ENCODE results near the gene SH2D2A. TPM values are rescaled to one million over a fixed set of nuclear protein-coding genes. Genes with fewer than 3 reads are reported as not detected.

The SH2D2A gene
- polyA plus RNA-seq, 1 donor from 2014 or later = not detected

GRCh38 chr1:156772728-156773497 is 43.7 kb downstream of the SH2D2A start:
- Histone ChIP-seq H3K9me3 (ENCODE audit: low read length) (no peaks in the 10 kb centered on the region), H3K36me3 (ENCODE audit: insufficient read depth, low read length) (no peaks in the 10 kb centered on the region), H2AFZ (ENCODE audit: low read depth, low read length) (no peak overlapping the region), H3K27me3 (ENCODE audit: insufficient read depth, low read depth, low read length) (no peaks in the 10 kb centered on the region), H3K4me3 (ENCODE audit: low read length) (no peak overlapping the region), H3K4me2 (ENCODE audit: low read length) (no peak overlapping the region), H3K9ac (ENCODE audit: low read length) (no peak overlapping the region), H3K79me2 (replicated peaks; ENCODE audit: insufficient read depth, low read length) (peaks cover 57% of the 10 kb centered on the region), H4K20me1 (ENCODE audit: insufficient read depth) (no peaks in the 10 kb centered on the region), H3F3A (ENCODE audit: insufficient read depth, low read length, poor library complexity, severe bottlenecking) (no peaks in the 10 kb centered on the region), H3K9me2 (ENCODE audit: insufficient read depth, low read length) (no peaks in the 10 kb centered on the region), H3K27ac (ENCODE audit: low read length) (no peak overlapping the region)
- TF ChIP-seq SMC3 (conservative IDR thresholded peaks at IDR 0.05; ENCODE audit: poor library complexity) = no peak
- no peak for TF ChIP-seq TAF1 (IDR thresholded peaks at IDR 0.05; ENCODE audit: low read depth)
- no peak for TF ChIP-seq MXI1 (conservative IDR thresholded peaks at IDR 0.05; ENCODE audit: poor library complexity, severe bottlenecking)
- TF ChIP-seq POLR2AphosphoS5 (IDR thresholded peaks at IDR 0.05) = no peak
- no peak for TF ChIP-seq EP300 (conservative IDR thresholded peaks at IDR 0.05; ENCODE audit: poor library complexity, severe bottlenecking)
- no peak for TF ChIP-seq RAD21 (conservative IDR thresholded peaks at IDR 0.05)
- no peak for TF ChIP-seq REST (IDR thresholded peaks at IDR 0.05; ENCODE audit: borderline replicate concordance)
- TF ChIP-seq CTCF (IDR thresholded peaks at IDR 0.05; ENCODE audit: poor library complexity, severe bottlenecking) = no peak
- no peak for TF ChIP-seq EZH2 (IDR thresholded peaks at IDR 0.05; ENCODE audit: borderline replicate concordance, insufficient read depth, low read length, poor library complexity, severe bottlenecking)

DNA sequence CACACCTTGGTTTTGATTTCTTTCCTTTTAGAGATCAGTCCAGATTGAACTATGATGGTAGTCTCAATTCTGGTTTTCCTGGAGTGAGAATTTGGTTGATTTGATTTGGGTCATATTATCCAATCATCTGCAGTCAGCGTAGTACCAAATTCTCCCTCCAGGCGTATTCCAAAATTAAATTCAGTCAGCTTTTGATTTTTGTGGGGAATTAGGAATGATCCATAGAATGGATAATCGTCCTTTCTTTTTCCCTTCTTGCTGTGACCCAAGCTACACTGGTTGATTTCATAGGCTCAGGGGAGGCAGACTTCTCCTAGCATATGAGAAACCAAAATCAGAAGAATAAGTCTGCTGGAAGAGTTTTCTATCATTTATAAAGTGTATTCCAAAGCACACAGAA is 44.4 kb downstream of the SH2D2A start:
- Histone ChIP-seq H3K4me2 (ENCODE audit: low read length) (no peak overlapping the region), H3K9me2 (ENCODE audit: insufficient read depth, low read length) (no peaks in the 10 kb centered on the region), H3K4me3 (ENCODE audit: low read length) (no peak overlapping the region), H3K36me3 (ENCODE audit: insufficient read depth, low read length) (no peaks in the 10 kb centered on the region), H3K27me3 (ENCODE audit: insufficient read depth, low read depth, low read length) (no peaks in the 10 kb centered on the region), H3K79me2 (replicated peaks; ENCODE audit: insufficient read depth, low read length) (peaks cover 56% of the 10 kb centered on the region), H4K20me1 (ENCODE audit: insufficient read depth) (no peaks in the 10 kb centered on the region), H3F3A (ENCODE audit: insufficient read depth, low read length, poor library complexity, severe bottlenecking) (no peaks in the 10 kb centered on the region), H3K9me3 (ENCODE audit: low read length) (no peaks in the 10 kb centered on the region), H3K27ac (ENCODE audit: low read length) (no peak overlapping the region), H2AFZ (ENCODE audit: low read depth, low read length) (no peak overlapping the region), H3K9ac (ENCODE audit: low read length) (no peak overlapping the region)
- no peak for TF ChIP-seq POLR2AphosphoS5 (IDR thresholded peaks at IDR 0.05)
- TF ChIP-seq SMC3 (conservative IDR thresholded peaks at IDR 0.05; ENCODE audit: poor library complexity) = no peak
- TF ChIP-seq EP300 (conservative IDR thresholded peaks at IDR 0.05; ENCODE audit: poor library complexity, severe bottlenecking) = no peak
- TF ChIP-seq MXI1 (conservative IDR thresholded peaks at IDR 0.05; ENCODE audit: poor library complexity, severe bottlenecking) = no peak
- TF ChIP-seq REST (IDR thresholded peaks at IDR 0.05; ENCODE audit: borderline replicate concordance) = no peak
- TF ChIP-seq TAF1 (IDR thresholded peaks at IDR 0.05; ENCODE audit: low read depth) = no peak
- no peak for TF ChIP-seq CTCF (IDR thresholded peaks at IDR 0.05; ENCODE audit: poor library complexity, severe bottlenecking)
- TF ChIP-seq RAD21 (conservative IDR thresholded peaks at IDR 0.05) = no peak
- no peak for TF ChIP-seq EZH2 (IDR thresholded peaks at IDR 0.05; ENCODE audit: borderline replicate concordance, insufficient read depth, low read length, poor library complexity, severe bottlenecking)
